Upper lobe of left lung (tissue), 4 donors: ENCODE data around the gene AGBL4.

Experiments used
- CTCF ChIP-seq, 6 experiments: fragments of 450-650 bp in 4 of 6; fragments of 200-600 bp in 2 of 6; sonication (generic) in 2 of 6; IDR thresholded peaks; one replicate each; pipeline ENCODE4 v1.5.1; 2016 to 2019; ENCODE audit warnings: antibody characterized with exemption in 6 of 6
- POLR2A ChIP-seq, 4 donors: fragments of 450-650 bp; IDR thresholded peaks; one replicate each; pipeline ENCODE4 v1.5.1; 2016 to 2017; ENCODE audit warnings: antibody characterized with exemption in 4 of 4, mild to moderate bottlenecking in 2 of 4

- TF ChIP-seq CTCF (IDR thresholded peaks at IDR 0.05) (no peak), POLR2A (IDR thresholded peaks at IDR 0.05) (no peak)
Observed at GRCh38 chr1:48858200-48858920, 1165.4 kb downstream of the AGBL4 start.
